ENCODE measurements around the gene COG5.

DNA sequence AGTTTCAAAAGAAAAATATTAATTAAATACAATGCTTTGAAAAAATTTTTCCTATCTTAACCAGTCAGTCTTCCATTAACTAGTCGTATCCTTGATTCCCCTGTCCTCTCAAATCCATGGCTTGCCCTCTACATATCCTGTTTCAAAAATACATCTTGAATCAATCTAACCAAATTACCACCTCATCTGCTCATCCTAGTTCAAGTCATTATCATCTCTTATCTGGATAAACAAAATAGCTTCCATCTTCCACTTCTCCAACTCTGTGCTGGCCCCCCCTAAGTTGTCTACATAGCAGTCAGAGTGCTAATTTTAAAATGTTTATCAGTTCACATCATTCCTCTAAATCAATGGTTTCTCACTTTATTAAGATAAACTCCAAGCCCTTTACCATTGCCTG lies 269.5 kb downstream of the COG5 start:
- TF ChIP-seq MAZ (IDR thresholded peaks at IDR 0.05; ENCODE audit: borderline replicate concordance, low read depth, low read length) (no peak), POLR2A (IDR thresholded peaks at IDR 0.05; ENCODE audit: low read depth, low read length) (no peak), RCOR1 (IDR thresholded peaks at IDR 0.05; ENCODE audit: insufficient replicate concordance, low read length) (no peak), FOS (IDR thresholded peaks at IDR 0.05; ENCODE audit: low read depth, low read length) (no peak), BHLHE40 (IDR thresholded peaks at IDR 0.05; ENCODE audit: low read depth, low read length) (no peak), RAD21 (IDR thresholded peaks at IDR 0.05; ENCODE audit: low read length) (no peak)
- TF ChIP-seq, protein P1, sequence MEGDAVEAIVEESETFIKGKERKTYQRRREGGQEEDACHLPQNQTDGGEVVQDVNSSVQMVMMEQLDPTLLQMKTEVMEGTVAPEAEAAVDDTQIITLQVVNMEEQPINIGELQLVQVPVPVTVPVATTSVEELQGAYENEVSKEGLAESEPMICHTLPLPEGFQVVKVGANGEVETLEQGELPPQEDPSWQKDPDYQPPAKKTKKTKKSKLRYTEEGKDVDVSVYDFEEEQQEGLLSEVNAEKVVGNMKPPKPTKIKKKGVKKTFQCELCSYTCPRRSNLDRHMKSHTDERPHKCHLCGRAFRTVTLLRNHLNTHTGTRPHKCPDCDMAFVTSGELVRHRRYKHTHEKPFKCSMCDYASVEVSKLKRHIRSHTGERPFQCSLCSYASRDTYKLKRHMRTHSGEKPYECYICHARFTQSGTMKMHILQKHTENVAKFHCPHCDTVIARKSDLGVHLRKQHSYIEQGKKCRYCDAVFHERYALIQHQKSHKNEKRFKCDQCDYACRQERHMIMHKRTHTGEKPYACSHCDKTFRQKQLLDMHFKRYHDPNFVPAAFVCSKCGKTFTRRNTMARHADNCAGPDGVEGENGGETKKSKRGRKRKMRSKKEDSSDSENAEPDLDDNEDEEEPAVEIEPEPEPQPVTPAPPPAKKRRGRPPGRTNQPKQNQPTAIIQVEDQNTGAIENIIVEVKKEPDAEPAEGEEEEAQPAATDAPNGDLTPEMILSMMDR (conservative IDR thresholded peaks at IDR 0.05; ENCODE audit: low read depth, low read length): no peak
- TF ChIP-seq, protein P2, sequence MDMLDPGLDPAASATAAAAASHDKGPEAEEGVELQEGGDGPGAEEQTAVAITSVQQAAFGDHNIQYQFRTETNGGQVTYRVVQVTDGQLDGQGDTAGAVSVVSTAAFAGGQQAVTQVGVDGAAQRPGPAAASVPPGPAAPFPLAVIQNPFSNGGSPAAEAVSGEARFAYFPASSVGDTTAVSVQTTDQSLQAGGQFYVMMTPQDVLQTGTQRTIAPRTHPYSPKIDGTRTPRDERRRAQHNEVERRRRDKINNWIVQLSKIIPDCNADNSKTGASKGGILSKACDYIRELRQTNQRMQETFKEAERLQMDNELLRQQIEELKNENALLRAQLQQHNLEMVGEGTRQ (IDR thresholded peaks at IDR 0.05; ENCODE audit: low read depth, low read length): no peak

Data from IMR-90 (cell line).